Left cardiac atrium (tissue), 4 donors: Measurements from ENCODE around the gene TWIST2. TPM values are rescaled to one million over a fixed set of nuclear protein-coding genes. Genes with fewer than 3 reads are reported as not detected.

ENCODE experiments used
- ATAC-seq, 2 donors: fragments of 200-7000 bp; cut with Tn5 transposase; one replicate each; pipeline ENCODE4 v1.9.1; 2020; ENCODE audit warnings: mild to moderate bottlenecking in 2 of 2, moderate library complexity in 2 of 2
- DNase-seq: peaks from one replicate; pipeline ENCODE4 v3.0.0-alpha.2; 2020
- intact Hi-C, 2 donors: fragments of 100-400 bp; cut with DNase I; formaldehyde crosslinking; loops; one replicate each; pipeline versions ENCODE4 v1.14.1 to v1.15.1; 2022 to 2023
- long read RNA-seq: library from polyadenylated mRNA; unstranded; transcript quantifications from one replicate; pipeline ENCODE4 v2.0.0, GENCODE V29; 2021
- total RNA-seq, 2 donors: library from RNA; stranded (reverse); fragmentation: NEBNext Ultra II Directional; extraction: Animal tissue kit (Norgen Biotek cat#: 25700); gene quantifications; one replicate each; pipeline ENCODE4 v1.2.1, GENCODE V29; 2021
- donor health status: DM: no; HTN: yes; CAD: no.
- donor health status: DM: no; HTN: yes; CAD: no; lungs with severe emphysema.
- donor health status: DM: yes; HTN: yes; CAD: no.
- donor health status: Dilated cardiomyopathy.

TWIST2 gene
- total RNA-seq: 1 to 10 TPM; 7.6 to 8.3 TPM
- long read RNA-seq, partial matches to known transcripts: 0 of 3 reads
- long read RNA-seq, other reads (novel, unspliced or antisense): 0 of 3 reads

DNA sequence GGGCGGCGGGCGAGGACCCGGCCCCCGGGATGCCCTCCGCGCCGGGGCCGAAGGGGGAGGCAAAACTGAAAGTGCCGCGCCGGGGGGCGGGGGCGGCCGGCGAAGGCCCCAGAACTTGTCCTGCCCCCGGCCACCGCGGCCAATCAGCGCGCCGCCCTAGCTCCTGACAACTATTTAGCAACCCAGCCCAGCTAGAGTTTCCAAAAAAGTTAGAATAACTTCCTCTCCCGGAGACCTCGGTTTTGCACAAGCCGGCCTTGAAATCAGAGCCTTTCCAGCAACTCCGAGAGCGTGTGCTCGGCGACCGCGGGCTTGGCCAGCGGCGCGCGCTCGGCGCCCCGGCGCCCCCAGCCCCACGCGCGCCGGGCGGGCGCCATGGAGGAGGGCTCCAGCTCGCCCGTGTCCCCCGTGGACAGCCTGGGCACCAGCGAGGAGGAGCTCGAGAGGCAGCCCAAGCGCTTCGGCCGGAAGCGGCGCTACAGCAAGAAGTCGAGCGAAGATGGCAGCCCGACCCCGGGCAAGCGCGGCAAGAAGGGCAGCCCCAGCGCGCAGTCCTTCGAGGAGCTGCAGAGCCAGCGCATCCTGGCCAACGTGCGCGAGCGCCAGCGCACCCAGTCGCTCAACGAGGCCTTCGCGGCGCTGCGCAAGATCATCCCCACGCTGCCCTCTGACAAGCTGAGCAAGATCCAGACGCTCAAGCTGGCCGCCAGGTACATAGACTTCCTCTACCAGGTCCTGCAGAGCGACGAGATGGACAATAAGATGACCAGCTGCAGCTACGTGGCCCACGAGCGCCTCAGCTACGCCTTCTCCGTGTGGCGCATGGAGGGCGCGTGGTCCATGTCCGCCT is at the start of gene TWIST2:
Gene TWIST2, plus strand, starts transcription at position 245 of the 850 bp plus-strand sequence. Its CDS starts 131 bp downstream, at position 376.
- peak; percentile 88 for DNase-seq
- intact Hi-C loops: no loop called here
- ATAC-seq: peak; percentile 85 to 87

DNA sequence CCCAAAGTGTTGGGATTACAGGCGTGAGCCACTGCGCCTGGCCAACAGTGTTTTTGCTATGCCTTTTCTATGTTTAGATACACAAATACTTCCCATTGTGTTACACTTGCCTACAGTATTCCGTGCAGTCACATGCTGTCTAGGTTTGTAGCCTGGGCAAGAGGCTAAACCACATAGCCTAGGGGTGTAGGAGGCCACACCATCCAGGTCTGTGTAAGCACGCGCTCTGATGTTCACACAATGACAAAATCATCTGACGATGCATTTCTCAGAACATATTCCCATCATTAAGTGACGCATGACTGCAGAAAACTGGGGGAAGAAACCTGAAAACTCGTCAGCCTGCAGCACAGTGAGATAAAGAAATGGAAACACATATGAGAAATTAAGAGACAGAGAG is 46.1 kb upstream of the TWIST2 start:
- no peak for ATAC-seq
- intact Hi-C loops: no loop called here
- no peak for DNase-seq

DNA sequence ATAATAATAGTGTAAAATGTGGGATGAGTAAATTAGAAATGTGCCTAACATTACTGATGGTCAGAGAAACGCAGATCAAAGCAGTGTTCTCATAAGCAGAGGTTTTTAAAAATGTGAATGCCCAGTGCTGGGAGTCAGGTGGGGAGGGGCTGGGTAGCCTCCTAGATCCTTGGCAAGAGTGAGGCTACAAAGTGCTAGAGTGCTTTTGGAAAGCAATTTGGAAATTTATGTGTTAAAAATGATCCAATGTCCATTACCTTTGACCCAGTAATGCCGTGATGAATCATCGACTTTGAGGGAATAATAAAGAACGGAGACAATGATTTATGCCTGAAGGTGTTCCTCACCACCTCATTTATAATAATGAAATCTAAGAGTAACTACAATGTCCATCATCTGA is 44.9 kb upstream of the TWIST2 start:
- intact Hi-C loops: no loop called here

DNA sequence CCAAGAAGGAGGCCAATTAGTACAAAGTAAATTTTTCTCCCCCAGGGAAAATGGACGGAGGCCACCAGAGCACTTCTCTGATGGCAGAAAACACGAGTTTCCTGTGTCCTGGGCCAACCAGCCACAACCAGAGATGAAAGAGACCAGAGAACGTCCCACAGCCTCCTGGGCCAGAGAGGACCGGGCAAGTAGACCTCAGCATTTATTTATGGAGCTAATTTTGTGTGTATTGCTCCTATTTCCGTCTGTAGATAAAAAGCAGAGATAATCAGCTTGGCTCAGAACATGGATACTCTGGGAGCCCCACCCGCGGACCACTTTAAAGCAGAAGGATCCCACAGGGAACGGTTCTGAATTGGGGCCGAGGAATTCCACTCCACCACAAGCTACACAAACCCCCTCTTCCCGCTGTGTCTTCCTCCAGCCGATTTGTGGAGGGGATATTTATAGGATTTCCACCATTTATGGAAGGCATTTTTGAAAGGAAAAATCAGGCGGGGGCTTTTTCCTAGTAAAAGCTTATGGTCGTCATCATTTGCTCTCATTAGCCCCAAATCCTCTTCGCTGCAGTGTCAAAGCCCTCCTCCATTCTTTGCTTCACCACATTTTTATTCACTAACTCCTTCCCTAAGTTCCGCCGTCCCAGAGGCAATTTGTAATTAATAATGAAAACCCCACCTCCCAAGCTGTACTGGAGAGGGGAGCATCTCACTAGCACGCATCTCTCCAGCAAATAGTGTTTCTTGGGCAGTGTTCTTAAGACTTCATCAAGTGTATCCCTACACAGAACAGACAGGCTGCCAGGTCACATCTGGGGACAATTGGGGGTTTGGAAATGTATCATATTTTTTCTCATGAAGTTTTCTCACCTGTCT is 43.7 kb upstream of the TWIST2 start:
- DNase-seq: no peak
- intact Hi-C loops: no loop called here
- no peak for ATAC-seq

More for the DNA sequence above, 44.9 kb upstream of the TWIST2 start:
- DNase-seq (no peak), ATAC-seq (no peak)

DNA sequence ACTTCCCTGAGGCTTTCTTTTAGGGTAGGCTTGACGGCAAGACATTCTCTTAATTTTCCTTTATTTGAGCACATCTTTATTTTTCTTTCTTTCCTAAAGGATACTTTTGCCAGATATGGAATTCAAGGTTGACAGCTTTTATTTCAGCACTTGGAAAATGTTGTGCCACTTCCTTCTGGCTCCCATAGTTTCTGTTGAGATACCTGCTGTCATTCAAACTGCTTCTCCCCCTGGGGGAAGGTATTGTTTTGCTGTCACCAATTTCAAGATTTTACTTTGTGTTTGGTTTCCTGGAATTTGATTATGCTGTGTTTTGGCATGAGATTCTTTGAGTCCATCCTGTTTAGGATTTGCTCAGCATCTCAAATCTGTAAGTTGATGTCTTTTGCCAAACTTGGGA is 39.1 kb upstream of the TWIST2 start:
- ATAC-seq (no peak), DNase-seq (no peak)
- intact Hi-C loops: no loop called here

DNA sequence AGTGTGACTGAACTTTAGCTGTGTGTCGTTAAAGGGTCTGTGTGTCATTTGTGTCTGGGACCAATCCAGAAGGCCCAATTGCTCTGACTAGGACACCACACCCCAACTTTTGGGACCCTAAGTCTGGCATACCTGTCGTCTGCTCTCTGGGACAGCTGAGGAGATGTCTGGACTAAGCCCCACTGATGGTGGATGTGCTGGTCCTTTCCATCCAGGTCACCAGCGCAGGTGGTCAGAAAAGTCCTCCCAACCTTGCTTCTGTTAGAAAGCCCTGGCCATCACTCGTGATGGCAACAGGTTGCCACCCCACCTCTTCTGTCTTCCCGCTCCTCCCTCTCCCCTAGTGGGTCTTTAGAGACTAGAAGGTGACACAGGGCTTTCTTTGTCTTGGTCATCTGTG is 37.6 kb upstream of the TWIST2 start:
- DNase-seq: no peak
- no peak for ATAC-seq
- intact Hi-C loops: no loop called here

DNA sequence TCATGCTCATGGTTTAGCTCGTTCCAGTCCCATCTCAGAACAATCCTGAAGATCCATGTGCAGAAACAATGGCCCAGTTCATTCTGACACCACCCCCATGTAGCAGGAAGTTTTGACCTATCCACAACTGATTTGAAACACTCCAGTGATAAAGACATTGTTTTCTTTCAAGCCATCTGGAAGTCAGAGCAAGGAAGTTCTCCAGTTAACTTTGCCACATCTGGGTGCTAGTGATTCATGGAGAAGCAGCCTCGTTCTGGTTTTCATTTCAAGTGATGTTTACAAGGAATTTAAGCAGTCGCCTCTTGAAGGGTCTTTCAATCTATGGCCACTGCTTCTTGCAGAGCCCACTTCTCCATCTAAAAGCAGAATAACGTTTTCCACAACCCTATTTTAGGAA is 36.6 kb upstream of the TWIST2 start:
- no peak for ATAC-seq

DNA sequence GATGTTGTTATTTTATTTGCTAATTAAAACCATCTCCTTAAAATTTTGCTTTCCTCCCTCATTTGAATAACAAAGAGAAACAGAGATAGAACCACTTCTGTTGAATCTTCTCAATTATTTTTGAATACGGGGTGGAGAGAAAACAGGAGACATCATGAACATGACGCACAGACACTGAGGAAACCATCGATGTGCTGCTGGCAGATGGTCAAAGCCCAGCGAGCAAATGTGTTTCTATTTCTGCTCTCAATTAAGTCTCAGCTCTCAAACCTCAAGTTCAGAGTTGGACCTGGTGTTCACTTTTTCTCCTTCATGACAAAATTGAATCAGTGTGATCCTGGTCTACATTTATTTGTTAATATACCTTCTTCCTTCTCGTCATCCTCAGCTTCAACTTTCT is 36.1 kb upstream of the TWIST2 start:
- no peak for ATAC-seq
- intact Hi-C loops: no loop called here
- no peak for DNase-seq

More for the DNA sequence above, 36.6 kb upstream of the TWIST2 start:
- intact Hi-C loops: no loop called here
- no peak for DNase-seq

DNA sequence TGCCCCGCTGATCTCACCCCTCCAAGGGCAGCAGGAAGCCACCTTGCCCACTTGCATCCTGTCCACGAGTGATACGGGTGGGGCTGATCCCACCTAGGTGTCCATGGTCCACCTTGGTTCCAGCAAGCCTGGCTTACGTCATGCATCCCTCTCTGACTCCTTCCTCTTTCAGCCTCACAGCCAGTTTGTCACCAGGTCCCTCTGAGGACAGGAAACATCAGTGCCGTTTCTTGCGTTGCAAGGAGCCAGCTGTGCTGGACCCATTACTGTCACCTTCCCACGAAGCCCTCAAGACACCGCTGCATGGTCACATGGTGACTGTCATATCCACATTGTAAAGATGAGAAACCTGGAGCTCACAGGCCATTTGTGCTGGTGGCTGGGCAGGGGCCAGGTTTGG is 34.8 kb upstream of the TWIST2 start:
- DNase-seq: no peak
- no peak for ATAC-seq
- intact Hi-C loops: no loop called here

DNA sequence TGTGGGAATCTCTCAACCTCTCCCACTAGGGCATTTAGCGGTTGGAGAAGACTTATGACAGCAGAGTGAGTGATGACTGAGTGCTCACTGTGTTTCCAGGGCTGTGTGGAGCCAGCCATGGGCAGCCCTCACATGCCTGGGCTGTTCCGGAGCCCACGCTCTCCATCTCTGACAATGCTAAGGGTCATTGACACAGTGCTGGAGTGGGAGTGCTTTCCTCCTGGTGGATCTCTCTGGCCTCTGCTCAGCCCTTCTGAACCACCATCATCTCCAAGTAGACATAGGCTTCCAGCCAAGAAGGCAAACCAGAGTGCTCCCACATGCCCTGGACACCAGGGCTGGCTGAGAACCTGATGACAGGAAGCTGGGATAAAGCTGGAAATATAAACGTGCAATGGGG is 33.1 kb upstream of the TWIST2 start:
- ATAC-seq: no peak
- intact Hi-C loops: no loop called here

DNA sequence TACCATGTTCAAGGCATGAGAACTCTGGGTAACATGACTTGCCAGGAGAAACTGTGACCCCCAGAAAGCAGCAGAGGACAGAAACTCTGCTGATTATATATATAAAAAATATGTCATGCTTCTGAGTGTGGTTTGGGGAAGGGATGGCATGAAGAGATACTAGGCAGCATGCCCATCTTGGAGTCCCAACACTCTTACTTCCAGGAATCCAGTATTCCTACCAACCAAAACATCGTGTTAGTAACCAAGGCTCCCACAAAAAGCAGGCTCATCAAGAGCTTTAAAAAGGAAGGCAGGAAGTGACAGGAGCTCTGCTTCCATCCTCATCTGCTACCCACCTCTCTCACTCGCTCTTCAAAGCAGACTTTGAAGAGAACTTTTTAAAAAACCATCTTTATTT is 31.6 kb upstream of the TWIST2 start:
- intact Hi-C loops: no loop called here
- ATAC-seq (no peak), DNase-seq (no peak)

More for the DNA sequence above, 33.1 kb upstream of the TWIST2 start:
- no peak for DNase-seq

DNA sequence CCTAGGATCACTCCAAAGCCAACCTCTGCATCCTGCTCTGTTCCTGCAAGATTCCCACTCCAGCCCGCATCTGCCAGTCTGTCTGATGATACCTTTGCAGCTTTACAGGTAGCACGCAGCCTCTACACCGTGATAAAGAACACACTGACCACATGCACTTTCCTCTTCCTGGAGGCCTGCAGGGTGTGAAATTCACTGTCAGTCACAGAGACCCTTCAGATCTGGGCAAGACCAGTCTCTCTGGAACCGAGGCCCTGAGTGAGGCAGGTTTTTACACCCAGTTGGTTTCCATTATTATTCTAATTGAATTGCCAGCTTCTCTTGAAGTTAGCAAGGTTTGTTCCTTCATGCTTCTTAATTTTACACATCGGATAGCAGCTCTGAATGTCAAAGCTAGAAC is 30.5 kb upstream of the TWIST2 start:
- intact Hi-C loops: no loop called here
- DNase-seq (no peak), ATAC-seq (no peak)

DNA sequence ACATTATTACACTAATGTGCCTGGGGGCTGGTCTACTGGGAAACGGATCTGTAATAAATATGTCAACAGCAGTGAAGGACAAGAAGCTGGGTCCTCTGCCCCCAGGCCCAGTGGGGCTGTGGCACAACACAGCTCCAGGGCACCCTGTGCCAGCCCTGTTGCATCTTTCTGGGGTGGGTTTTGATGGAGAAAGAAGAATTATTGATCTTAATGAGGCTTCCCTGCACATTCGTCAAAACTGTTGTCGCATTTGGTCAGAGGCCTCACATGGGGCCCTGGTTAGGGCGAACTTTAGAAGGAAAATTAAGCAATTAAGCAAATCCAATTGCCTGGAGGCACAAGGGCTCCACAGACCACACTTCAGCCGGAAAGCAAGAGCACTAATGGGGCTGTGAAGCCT is 30.0 kb upstream of the TWIST2 start:
- intact Hi-C loops: no loop called here
- no peak for ATAC-seq
- DNase-seq: no peak

DNA sequence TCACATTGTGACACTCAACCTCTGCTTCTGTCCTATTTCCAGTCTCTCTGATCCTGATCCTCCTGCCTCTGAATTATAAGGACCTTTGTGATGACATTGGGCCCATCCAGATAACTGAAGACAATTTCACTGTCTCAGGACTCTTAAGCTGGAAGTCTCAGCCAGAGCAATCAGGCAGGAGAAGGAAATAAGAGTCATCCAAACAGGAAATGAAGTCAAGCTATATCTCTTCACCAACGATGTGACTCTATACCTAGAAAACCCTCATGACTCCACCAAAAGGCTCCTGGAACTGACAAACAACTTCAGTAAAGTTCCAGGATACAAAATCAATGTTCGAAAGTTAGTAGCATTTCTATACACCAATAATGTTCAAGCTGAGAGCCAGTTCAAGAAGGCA is 29.3 kb upstream of the TWIST2 start:
- DNase-seq (no peak), ATAC-seq (no peak)
- intact Hi-C loops: no loop called here

DNA sequence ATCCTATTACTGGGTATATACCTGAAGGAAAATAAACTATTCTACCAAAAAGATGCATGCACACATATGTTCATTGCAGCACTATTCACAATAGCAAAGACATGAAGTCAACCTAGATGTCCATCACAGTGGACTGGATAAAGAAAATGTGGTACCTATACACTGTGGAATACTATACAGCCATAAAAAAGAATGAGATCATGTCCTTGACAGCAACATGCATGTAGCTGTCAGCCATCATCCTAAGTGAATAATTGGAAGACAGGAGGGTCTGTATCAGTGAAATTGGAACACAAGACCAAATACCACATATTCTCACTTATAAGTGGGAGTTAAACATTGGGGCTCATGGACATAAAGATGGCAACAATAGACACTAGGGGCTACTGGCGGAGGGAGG is 27.7 kb upstream of the TWIST2 start:
- intact Hi-C loops: no loop called here
- DNase-seq (no peak), ATAC-seq (no peak)

DNA sequence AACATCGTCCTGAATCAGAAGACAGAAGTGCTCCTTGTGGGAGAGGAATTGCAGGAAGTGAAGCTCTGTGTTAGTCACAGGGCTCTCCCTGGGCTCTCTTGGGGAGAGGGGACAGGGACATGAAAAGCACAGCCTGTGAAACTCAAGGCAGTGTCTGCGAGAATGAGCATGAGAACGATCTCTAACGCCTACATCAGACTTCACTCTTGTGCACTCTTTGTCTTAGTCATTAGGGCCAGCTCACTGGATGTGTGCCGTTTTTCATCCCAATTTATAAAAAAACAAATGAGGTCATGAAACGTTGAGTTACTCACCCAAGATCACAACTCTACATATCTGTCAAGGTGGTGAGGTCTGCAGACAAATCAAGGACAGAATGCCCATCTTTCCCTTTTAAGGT is 27.0 kb upstream of the TWIST2 start:
- ATAC-seq: no peak
- intact Hi-C loops: no loop called here
- no peak for DNase-seq

DNA sequence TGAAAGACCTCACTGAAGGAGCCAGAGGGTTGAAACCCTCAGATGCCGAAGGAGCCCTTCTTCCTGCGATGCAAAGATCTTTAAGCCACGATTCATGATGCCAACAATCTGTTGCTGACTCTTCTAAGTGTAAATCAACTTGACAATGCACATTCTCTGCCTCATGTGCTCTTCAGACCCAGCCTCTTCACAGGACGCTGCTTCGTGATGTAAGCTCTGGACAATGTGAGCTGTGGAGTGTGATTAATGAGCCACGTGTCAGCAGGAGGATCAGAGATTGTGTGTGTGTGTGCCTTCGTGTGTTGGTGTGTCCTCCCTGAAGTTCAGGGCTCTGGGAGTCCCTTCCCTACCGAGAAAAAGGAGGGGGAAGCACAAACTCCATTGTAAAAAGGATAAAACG is 26.5 kb upstream of the TWIST2 start:
- no peak for ATAC-seq
- DNase-seq: no peak
- intact Hi-C loops: no loop called here

DNA sequence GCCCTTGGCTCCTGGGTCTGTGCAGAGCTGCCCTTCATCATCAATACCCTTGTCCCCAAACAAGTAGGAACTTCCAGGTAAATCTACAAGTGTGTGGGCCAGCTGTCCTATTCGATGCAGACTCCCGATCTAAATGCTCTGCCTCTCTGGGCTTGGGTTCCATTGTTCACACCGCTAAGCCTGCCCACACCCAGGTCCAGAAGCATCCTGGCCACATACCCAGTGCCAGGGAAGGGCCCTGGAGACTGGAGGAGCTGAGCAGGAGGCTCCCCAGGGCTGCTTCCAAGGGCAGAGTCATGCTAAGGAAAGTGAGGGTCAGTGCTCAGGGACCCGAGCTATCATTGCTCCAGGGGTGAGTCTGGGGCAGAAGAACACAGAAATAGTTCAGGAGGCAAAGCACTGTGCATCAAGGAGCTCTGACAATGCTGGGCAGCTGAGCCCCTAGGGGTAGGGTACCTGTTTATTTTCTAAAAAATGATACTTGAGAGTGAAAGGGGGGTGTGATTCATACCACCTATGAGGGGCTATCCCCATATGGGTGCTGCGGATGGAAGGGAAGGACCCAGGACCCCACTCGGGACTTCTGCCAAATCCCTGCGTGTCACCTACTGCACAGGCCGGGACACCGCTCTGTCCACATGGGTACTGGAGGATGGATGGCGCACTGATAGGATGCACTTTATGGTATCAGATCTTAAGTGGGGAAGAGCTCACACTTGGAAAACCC is 25.8 kb upstream of the TWIST2 start:
- intact Hi-C loops: no loop called here
- no peak for DNase-seq
- ATAC-seq: no peak

DNA sequence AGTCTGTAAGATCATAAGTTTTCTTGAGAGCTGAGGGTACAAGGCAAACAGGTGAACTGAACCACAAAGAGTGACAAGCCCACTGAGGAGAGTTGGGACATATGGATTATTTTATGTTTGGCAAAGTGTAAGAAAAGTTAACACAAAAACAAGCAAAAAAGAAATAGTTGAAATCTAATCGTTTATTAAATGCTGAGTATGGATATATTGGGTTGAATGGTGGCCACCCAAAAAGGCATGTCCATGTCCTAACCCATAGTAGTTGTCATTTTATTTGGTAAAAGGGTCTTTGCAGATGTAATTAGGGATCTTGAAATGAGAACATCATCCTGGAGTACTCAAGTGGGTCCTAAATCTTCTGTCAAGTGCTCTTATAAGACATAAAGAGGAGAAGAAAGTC is 24.9 kb upstream of the TWIST2 start:
- intact Hi-C loops: no loop called here
- DNase-seq (no peak), ATAC-seq (no peak)

DNA sequence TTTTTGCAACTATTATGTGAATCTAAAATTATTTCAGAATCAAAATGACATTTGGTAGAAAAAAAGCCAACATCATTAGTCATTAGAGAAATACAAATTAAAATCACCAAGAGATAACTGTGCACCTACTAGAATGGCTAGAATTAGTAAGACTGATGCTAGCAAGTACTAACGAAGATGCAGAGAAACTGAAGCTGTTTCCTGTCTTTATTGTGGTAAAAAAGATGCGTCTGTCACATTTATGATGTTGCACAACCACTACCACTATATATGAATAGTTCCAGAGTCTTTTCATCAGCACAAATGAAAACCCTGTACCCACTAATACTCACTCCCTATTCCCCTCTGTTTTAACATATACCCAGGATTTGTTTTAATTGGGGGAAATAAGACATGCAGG is 16.7 kb upstream of the TWIST2 start:
- intact Hi-C loops: no loop called here
- ATAC-seq (no peak), DNase-seq (no peak)
